CD4-positive, alpha-beta T cell treated with Interleukin-6 at 100 ng/mL for 8 hours (primary cell): ENCODE data around the gene RSAD2.

ENCODE experiments used
- DNase-seq: peaks from one replicate; pipeline ENCODE4 v3.0.0-alpha.2; 2020; ENCODE audit warnings: mixed read lengths, low spot score

Gene RSAD2

GRCh38 chr2:6945821-6946220, 68.2 kb downstream of the RSAD2 start:
- no peak for DNase-seq

DNA sequence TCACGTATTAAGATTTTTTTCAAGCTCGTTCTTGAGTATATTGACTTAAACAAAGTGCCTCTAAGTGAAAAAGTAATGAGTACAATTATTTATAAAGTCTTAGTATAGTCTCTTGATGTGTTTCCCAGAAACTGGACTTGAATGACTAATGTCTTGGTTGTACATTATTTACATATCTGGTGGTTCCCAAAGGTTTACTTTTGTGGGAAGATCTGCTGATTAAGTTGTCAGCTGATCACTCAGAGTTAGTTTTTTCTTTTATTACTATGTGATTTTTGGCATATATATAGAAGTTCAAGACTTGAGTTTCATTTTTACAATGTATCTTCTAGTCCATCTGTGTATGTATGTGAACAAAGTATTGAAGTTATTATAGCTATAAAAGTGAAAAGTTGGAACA, 69.1 kb downstream of the RSAD2 start:
- no peak for DNase-seq
